HepG2 (cell line): Measurements from ENCODE around the gene LIPN. TPM values are rescaled to one million over a fixed set of nuclear protein-coding genes. Genes with fewer than 3 reads are reported as not detected.

Experiments used
- ATAC-seq: fragments of 200-7000 bp; cut with Tn5 transposase; 3 replicates; pipeline ENCODE4 v1.9.1; 2020; ENCODE audit warnings: mild to moderate bottlenecking, moderate library complexity
- BruUV-seq: library from RNA; stranded (reverse); fragments of 400-500 nt; replicated peaks from 2 replicates; lab custom pipeline; 2021; lab: Mats Ljungman, UMichigan
- CTCF ChIA-PET: fragments of 300-600 bp; formaldehyde crosslinking; extraction: SDS; loops from one replicate; lab custom pipeline; 2021; ENCODE audit warnings: low total read pairs, inconsistent platforms, low intra/inter-chr PET ratio; lab: Yijun Ruan, JAX
- POLR2A ChIA-PET: fragments of 350-600 bp; sonication (Branson Sonifier 250); formaldehyde crosslinking; loops from one replicate; lab custom pipeline; 2020; ENCODE audit warnings: antibody characterized with exemption, inconsistent platforms; lab: Yijun Ruan, JAX
- DNase-seq: peaks from one replicate; pipeline ENCODE4 v3.0.0-alpha.2; 2015; ENCODE audit warnings: low spot score
- FAIRE-seq: peaks from 3 replicates; lab custom pipeline; 2011; peaks lifted over from hg19 to GRCh38; lab: Jason Lieb, UNC
- H2AFZ ChIP-seq: one replicate; pipeline ENCODE4 v1.6.1; 2011; ENCODE audit warnings: low read length, inconsistent platforms
- H3K27ac ChIP-seq: fragments of 300-600 bp; 3 replicates; pipeline ENCODE4 v1.8.0; 2011; ENCODE audit warnings: mixed run types, mild to moderate bottlenecking, mixed read lengths, low read length, inconsistent platforms; ENCODE audit not compliant: insufficient read depth; ENCODE audit errors: extremely low read length
- H3K27me3 ChIP-seq, 2 experiments: fragments of 200-600 bp in 1 of 2; 2 replicates in 1 of 2; 3 replicates in 1 of 2; pipeline versions ENCODE4 v1.6.0 to v1.8.0; 2011; ENCODE audit warnings: low read length in 2 of 2, mild to moderate bottlenecking in 2 of 2, moderate library complexity in 2 of 2, inconsistent platforms in 1 of 2; ENCODE audit not compliant: insufficient read depth in 2 of 2, control insufficient read depth in 1 of 2
- H3K36me3 ChIP-seq, 2 experiments: fragments of 200-600 bp in 1 of 2; replicated peaks in 1 of 2; 2 replicates in 1 of 2; 3 replicates in 1 of 2; pipeline versions ENCODE4 v1.5.1 to v1.8.0; 2011; ENCODE audit warnings: low read length in 2 of 2, inconsistent platforms in 1 of 2; ENCODE audit not compliant: insufficient read depth in 2 of 2, control insufficient read depth in 1 of 2
- H3K4me1 ChIP-seq: 2 replicates; pipeline ENCODE4 v1.5.1; 2012; ENCODE audit warnings: low read length, inconsistent platforms; ENCODE audit not compliant: insufficient read depth
- H3K4me2 ChIP-seq: 2 replicates; pipeline ENCODE4 v1.6.0; 2011; ENCODE audit warnings: low read depth, low read length, inconsistent platforms
- H3K4me3 ChIP-seq, 3 experiments: fragments of 200-600 bp in 1 of 3; sonication (generic), shearing (Covaris generic) in 1 of 3; replicated peaks in 1 of 3; 2 replicates each; pipeline ENCODE4 v1.5.1; 2011 to 2016; ENCODE audit warnings: low read length in 3 of 3, inconsistent platforms in 2 of 3, low read depth in 2 of 3, mild to moderate bottlenecking in 2 of 3, control low read depth in 1 of 3, mixed read lengths in 1 of 3; ENCODE audit not compliant: insufficient read depth in 1 of 3
- H3K79me2 ChIP-seq: one replicate; pipeline ENCODE4 v1.6.1; 2011; ENCODE audit warnings: low read length, inconsistent platforms; ENCODE audit not compliant: insufficient read depth
- H3K9ac ChIP-seq: 2 replicates; pipeline ENCODE4 v1.6.0; 2011; ENCODE audit warnings: mild to moderate bottlenecking, low read depth, low read length, inconsistent platforms; ENCODE audit not compliant: insufficient read depth
- H3K9me3 ChIP-seq: 2 replicates; pipeline ENCODE4 v1.5.1; 2012; ENCODE audit warnings: mild to moderate bottlenecking, low read length
- H4K20me1 ChIP-seq: 2 replicates; pipeline ENCODE4 v1.6.0; 2011; ENCODE audit warnings: inconsistent platforms, mild to moderate bottlenecking, low read length, moderate library complexity; ENCODE audit not compliant: insufficient read depth
- ATF2 ChIP-seq: sonication (generic); formaldehyde crosslinking; IDR thresholded peaks from 2 replicates; pipeline ENCODE4 v1.4.0; 2020; ENCODE audit warnings: missing genetic modification reagents
- ATF5 ChIP-seq: sonication (generic); formaldehyde crosslinking; IDR thresholded peaks from 2 replicates; pipeline ENCODE4 v1.4.0; 2020; ENCODE audit warnings: mild to moderate bottlenecking, low read depth, missing genetic modification reagents
- DPF2 ChIP-seq: sonication (generic); formaldehyde crosslinking; IDR thresholded peaks from 2 replicates; pipeline ENCODE4 v1.4.0; 2020; ENCODE audit warnings: mild to moderate bottlenecking, low read depth, missing genetic modification reagents, borderline replicate concordance
- ERF ChIP-seq: IDR thresholded peaks from 2 replicates; pipeline ENCODE4 v1.6.1; 2018; ENCODE audit warnings: missing biosample characterization, missing genetic modification reagents
- GPBP1L1 ChIP-seq: sonication (generic); formaldehyde crosslinking; IDR thresholded peaks from 2 replicates; pipeline ENCODE4 v1.5.0; 2020; ENCODE audit warnings: mild to moderate bottlenecking, missing genetic modification reagents
- NR0B2 ChIP-seq: sonication (generic); formaldehyde crosslinking; IDR thresholded peaks from 2 replicates; pipeline ENCODE4 v1.4.0; 2020; ENCODE audit warnings: mild to moderate bottlenecking, missing genetic modification reagents
- SP140L ChIP-seq: sonication (generic); formaldehyde crosslinking; IDR thresholded peaks from 2 replicates; pipeline ENCODE4 v1.4.0; 2020; ENCODE audit warnings: missing genetic modification reagents, borderline replicate concordance
- YEATS4 ChIP-seq: sonication (generic); formaldehyde crosslinking; IDR thresholded peaks from 2 replicates; pipeline ENCODE4 v1.4.0; 2020; ENCODE audit warnings: missing genetic modification reagents, borderline replicate concordance
- ZBTB44 ChIP-seq: sonication (generic); formaldehyde crosslinking; IDR thresholded peaks from 2 replicates; pipeline ENCODE4 v1.4.0; 2020; ENCODE audit warnings: missing genetic modification reagents
- ZNF468 ChIP-seq: sonication (generic); formaldehyde crosslinking; IDR thresholded peaks from 2 replicates; pipeline ENCODE4 v1.8.0; 2022; ENCODE audit warnings: mild to moderate bottlenecking, moderate library complexity, missing genetic modification reagents
- ZNF552 ChIP-seq: sonication (generic); formaldehyde crosslinking; IDR thresholded peaks from 2 replicates; pipeline ENCODE4 v1.9.0; 2022; ENCODE audit warnings: missing genetic modification reagents, mild to moderate bottlenecking, borderline replicate concordance
- ZNF672 ChIP-seq: sonication (generic); formaldehyde crosslinking; IDR thresholded peaks from 2 replicates; pipeline ENCODE4 v1.8.1; 2022; ENCODE audit warnings: missing genetic modification reagents
- WGBS: methylation state at CpG from one replicate; pipeline ENCODE4 v1.1.6; 2017; ENCODE audit warnings: low lambda C conversion rate; 5-methylcytosine and 5-hydroxymethylcytosine counted together
- in situ Hi-C: cut with HindIII; loops from 2 replicates; pipeline ENCODE4 v1.10.0; 2017; ENCODE audit warnings: low pct_unique_long_range_greater_than_20kb; ENCODE audit not compliant: extremely low pct_ligation_motif_present
- intact Hi-C: fragments of 100-400 bp; cut with micrococcal nuclease; formaldehyde crosslinking; loops from one replicate; pipeline ENCODE4 v1.10.0; 2022; ENCODE audit not compliant: unreplicated experiment
- polyA plus RNA-seq, 8 experiments: library from polyadenylated mRNA; depleted of rRNA in 3 of 8; stranded (reverse) in 7 of 8; unstranded in 1 of 8; fragments of >200 nt; fragmentation: Illumina TruSeq in 4 of 8; extraction: Trizol in 4 of 8; gene quantifications; 2 replicates each; pipeline versions ENCODE4 v1.2.1 to v1.2.3, GENCODE V29; 2011 to 2016; ENCODE audit warnings: low read depth in 4 of 8, missing spikeins in 1 of 8, mixed read lengths in 1 of 8; ENCODE audit not compliant: insufficient read depth in 1 of 8
- total RNA-seq, 5 experiments: library from RNA; depleted of rRNA; stranded (reverse); fragments of >200 nt; fragmentation: Illumina TruSeq; extraction: Trizol; gene quantifications; 2 replicates each; pipeline ENCODE4 v1.2.3, GENCODE V29; 2016; ENCODE audit warnings: low read depth in 1 of 5

Gene LIPN
- total and polyA plus RNA-seq, 2 of the 13 experiments (the other 11 are each of a cell fraction or from before 2014, with no cell fraction given) = not detected

- no peaks in the 10 kb centered on the region for H3K4me1 ChIP-seq
- ATAC-seq (no peak), DNase-seq (no peak), FAIRE-seq (no peak)
- TF ChIP-seq YEATS4 (CRISPR knock-in tag) (no peak), SP140L (no peak), ZNF672 (CRISPR knock-in tag) (no peak), ZNF552 (CRISPR knock-in tag) (no peak), ATF2 (CRISPR knock-in tag) (no peak), ATF5 (CRISPR knock-in tag) (no peak)
- BruUV-seq = no TSS peak
- H2AFZ ChIP-seq = no peak overlapping the region
- H3K4me2 ChIP-seq = no peak overlapping the region
- H3K79me2 ChIP-seq = no peaks in the 10 kb centered on the region
- in situ Hi-C loops = no loop called here
- H3K36me3 ChIP-seq = no peaks in the 10 kb centered on the region
- no peak overlapping the region for H3K27ac ChIP-seq
- H4K20me1 ChIP-seq = no peaks in the 10 kb centered on the region
- intact Hi-C loops = no loop called here
- WGBS = under 1% methylated on average over 3 of the region's 3 CpGs
- no peak overlapping the region for H3K9ac ChIP-seq
- ChIA-PET CTCF (no interaction called here), POLR2A (no interaction called here)
- H3K27me3 ChIP-seq = no peaks in the 10 kb centered on the region
- no peak overlapping the region for H3K4me3 ChIP-seq
- H3K9me3 ChIP-seq = no peaks in the 10 kb centered on the region
Observed at GRCh38 chr10:88782222-88782621, 22.4 kb downstream of the LIPN start.

- FAIRE-seq = no peak
- TF ChIP-seq GPBP1L1 (no peak), ERF (CRISPR knock-in tag) (no peak), DPF2 (no peak), ZBTB44 (CRISPR knock-in tag) (no peak), ZNF468 (CRISPR knock-in tag) (no peak), NR0B2 (no peak)
- TF ChIP-seq, all 625 proteins: peak for 0
- Histone ChIP-seq H4K20me1 (no peaks in the 10 kb centered on the region), H3K4me3 (no peak overlapping the region), H3K4me2 (no peak overlapping the region), H3K27me3 (no peaks in the 10 kb centered on the region), H3K9me3 (no peaks in the 10 kb centered on the region), H3K79me2 (no peaks in the 10 kb centered on the region), H3K9ac (no peak overlapping the region), H2AFZ (no peak overlapping the region), H3K36me3 (no peaks in the 10 kb centered on the region), H3K4me1 (no peaks in the 10 kb centered on the region), H3K27ac (no peak overlapping the region)
- CTCF ChIA-PET = no interaction called here
- WGBS = 32% methylated on average over 3 of the region's 3 CpGs
- no peak for DNase-seq
- intact Hi-C loops = no loop called here
- in situ Hi-C loops = no loop called here
- no TSS peak for BruUV-seq
- POLR2A ChIA-PET = no interaction called here
- ATAC-seq = no peak
Observed at GRCh38 chr10:88783724-88784123, 23.9 kb downstream of the LIPN start.
